ENCODE results near the gene ZNF480.
"Not testable (repeated sequence)": the region's sequence is repeated elsewhere in the genome, so short reads cannot be mapped to it uniquely, and the experiment has no call there.

ZNF480 gene

DNA sequence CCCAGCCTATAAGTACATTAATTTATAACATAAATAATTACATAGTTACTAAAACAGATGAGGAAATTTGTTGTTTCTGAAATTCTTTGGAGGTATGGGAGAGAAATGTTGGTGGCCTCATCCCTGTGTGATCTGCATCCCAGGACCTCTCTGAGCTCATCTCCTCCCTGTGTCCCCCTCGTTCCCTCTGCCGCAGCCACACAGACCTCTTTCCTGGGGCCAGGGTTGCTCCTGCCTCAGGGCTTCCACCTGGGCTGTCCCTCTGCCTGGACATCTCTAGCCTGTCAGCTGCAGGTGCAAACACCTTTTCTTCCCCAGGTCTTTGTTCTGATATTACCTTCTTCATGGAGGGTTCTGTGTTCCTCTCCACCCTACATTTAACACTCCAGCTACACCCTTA, 23.7 kb upstream of the ZNF480 start:
- in situ Hi-C loops (cut with MboI; ENCODE audit: low sequenced_read_pairs, unreplicated experiment): no loop called here
- no peak for DNase-seq (ENCODE audit: low spot score)
- TF ChIP-seq CTCF (IDR thresholded peaks at IDR 0.05; ENCODE audit: borderline replicate concordance, control extremely low read depth, extremely low read depth, insufficient read depth, missing control alignments): no peak

DNA sequence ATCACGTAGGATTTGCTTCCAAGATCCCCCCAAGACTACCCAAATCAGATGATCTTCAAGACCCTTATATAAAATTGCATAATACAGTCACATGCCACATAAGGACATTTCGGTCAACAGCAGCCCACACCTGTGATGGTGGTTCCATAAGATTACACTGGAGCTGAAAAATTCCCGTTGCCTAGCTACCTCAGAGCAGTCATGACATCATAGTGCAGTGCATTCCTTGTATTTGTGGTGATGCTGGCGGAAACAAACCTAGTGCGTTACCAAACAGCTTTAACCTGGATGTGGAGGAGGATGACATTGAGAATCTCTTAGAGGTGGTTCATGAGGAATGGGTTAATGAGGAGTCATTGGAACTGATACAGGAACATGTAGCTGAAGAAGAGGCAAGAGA, 22.8 kb upstream of the ZNF480 start:
- DNase-seq (ENCODE audit: low spot score): no peak
- in situ Hi-C loops (cut with MboI; ENCODE audit: low sequenced_read_pairs, unreplicated experiment): no loop called here
- TF ChIP-seq CTCF (IDR thresholded peaks at IDR 0.05; ENCODE audit: borderline replicate concordance, control extremely low read depth, extremely low read depth, insufficient read depth, missing control alignments): no peak

DNA sequence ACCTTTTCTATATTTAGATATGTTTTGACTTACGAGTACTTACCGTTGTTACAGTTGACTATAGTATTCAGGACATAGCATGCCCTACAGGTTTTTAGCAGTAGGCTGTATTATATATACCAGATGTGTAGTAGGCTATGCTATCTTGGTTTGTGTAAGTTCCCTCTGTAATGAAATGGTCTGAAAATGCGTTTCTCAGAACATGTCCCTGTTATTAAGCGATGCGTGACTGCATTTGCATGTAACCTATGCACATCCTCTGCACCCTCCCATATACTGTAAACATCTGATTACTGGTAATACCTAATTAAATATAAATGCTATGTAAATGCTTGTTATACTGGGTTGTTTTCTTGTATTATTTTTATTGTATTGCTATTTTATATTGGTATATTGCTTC, 21.0 kb upstream of the ZNF480 start:
- no peak for TF ChIP-seq CTCF (IDR thresholded peaks at IDR 0.05; ENCODE audit: borderline replicate concordance, control extremely low read depth, extremely low read depth, insufficient read depth, missing control alignments)
- in situ Hi-C loops (cut with MboI; ENCODE audit: low sequenced_read_pairs, unreplicated experiment): no loop called here
- DNase-seq (ENCODE audit: low spot score): no peak

DNA sequence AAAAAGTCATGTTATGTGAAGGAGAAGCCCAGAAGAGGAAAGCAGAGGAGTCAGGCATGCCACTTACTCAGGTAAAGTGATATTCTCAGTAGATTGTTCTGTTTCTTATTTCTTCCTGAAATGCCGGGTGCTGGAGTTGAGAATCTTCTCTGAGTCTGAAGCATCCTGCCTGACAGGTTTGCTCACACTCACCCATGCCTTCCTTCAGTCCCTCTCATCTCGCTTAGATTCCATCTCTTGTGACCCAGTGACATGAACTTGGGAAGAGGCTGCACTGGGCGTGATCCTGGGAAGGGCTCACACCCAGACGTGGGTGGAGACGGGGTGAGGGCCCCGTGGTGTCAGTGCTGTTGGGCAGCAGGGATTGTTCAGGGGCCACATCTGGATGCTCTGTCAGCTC, 19.5 kb upstream of the ZNF480 start:
- DNase-seq (ENCODE audit: low spot score): no peak
- in situ Hi-C loops (cut with MboI; ENCODE audit: low sequenced_read_pairs, unreplicated experiment): no loop called here
- no peak for TF ChIP-seq CTCF (IDR thresholded peaks at IDR 0.05; ENCODE audit: borderline replicate concordance, control extremely low read depth, extremely low read depth, insufficient read depth, missing control alignments)

DNA sequence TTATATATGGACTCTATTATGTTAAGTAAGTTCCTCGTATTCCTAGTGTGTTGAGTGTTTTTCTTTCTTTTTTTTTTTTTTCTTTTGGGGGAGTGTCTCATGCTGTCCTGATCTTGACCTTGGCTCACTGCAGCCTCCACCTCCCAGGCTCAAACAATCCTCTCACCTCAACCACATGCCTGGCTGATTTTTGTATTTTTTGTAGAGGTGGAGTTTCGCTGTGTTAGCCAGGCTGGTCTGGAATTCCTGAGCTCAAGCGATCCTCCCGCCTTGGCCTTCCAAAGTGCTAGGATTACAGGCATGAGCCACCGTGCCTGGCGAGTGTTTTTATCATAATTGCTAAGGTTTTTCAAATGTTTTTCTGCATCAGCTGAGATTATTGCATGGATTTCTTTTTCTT, 10.7 kb upstream of the ZNF480 start:
- in situ Hi-C loops (cut with MboI; ENCODE audit: low sequenced_read_pairs, unreplicated experiment): no loop called here
- TF ChIP-seq CTCF (IDR thresholded peaks at IDR 0.05; ENCODE audit: borderline replicate concordance, control extremely low read depth, extremely low read depth, insufficient read depth, missing control alignments): no peak
- no peak for DNase-seq (ENCODE audit: low spot score)

GRCh38 chr19:52291781-52292180, 5.2 kb upstream of the ZNF480 start:
- in situ Hi-C loops (cut with MboI; ENCODE audit: low sequenced_read_pairs, unreplicated experiment): no loop called here
- no peak for DNase-seq (ENCODE audit: low spot score)
- TF ChIP-seq CTCF (IDR thresholded peaks at IDR 0.05; ENCODE audit: borderline replicate concordance, control extremely low read depth, extremely low read depth, insufficient read depth, missing control alignments): no peak

- DNase-seq (ENCODE audit: low spot score); in situ Hi-C loops (cut with MboI; ENCODE audit: low sequenced_read_pairs, unreplicated experiment): not testable (repeated sequence)
Measured at GRCh38 chr19:52292946-52293345, 4.0 kb upstream of the ZNF480 start.
